Osteoblast (primary cell): Measurements from ENCODE around the gene TJP2. TPM values are rescaled to one million over a fixed set of nuclear protein-coding genes. Genes with fewer than 3 reads are reported as not detected.

Experiments used
- DNase-seq: peaks from one replicate; pipeline ENCODE4 v3.0.0; 2011; ENCODE audit warnings: low spot score, mixed read lengths; ENCODE audit not compliant: insufficient read length; ENCODE audit errors: missing footprints
- H2AFZ ChIP-seq: 2 replicates; pipeline ENCODE4 v1.6.0; 2011; ENCODE audit warnings: mild to moderate bottlenecking, low read length
- H3K27ac ChIP-seq: 2 replicates; pipeline ENCODE4 v1.5.1; 2011; ENCODE audit warnings: mild to moderate bottlenecking, low read depth, low read length, moderate library complexity
- H3K27me3 ChIP-seq: 2 replicates; pipeline ENCODE4 v1.6.0; 2012; ENCODE audit warnings: mild to moderate bottlenecking, control low read depth, inconsistent platforms, low read length, moderate library complexity; ENCODE audit not compliant: insufficient read depth
- H3K36me3 ChIP-seq: 2 replicates; pipeline ENCODE4 v1.5.1; 2011; ENCODE audit warnings: mild to moderate bottlenecking, low read length, control low read depth, moderate library complexity; ENCODE audit not compliant: insufficient read depth
- H3K4me1 ChIP-seq: 2 replicates; pipeline ENCODE4 v1.5.1; 2011; ENCODE audit warnings: mild to moderate bottlenecking, low read length, control low read depth, moderate library complexity; ENCODE audit not compliant: insufficient read depth
- H3K4me2 ChIP-seq: 2 replicates; pipeline ENCODE4 v1.6.0; 2011; ENCODE audit warnings: mild to moderate bottlenecking, low read length; ENCODE audit not compliant: insufficient read depth
- H3K4me3 ChIP-seq: fragments of 200-600 bp; sonication (generic); 3 replicates; pipeline ENCODE4 v1.5.1; 2012; ENCODE audit warnings: mild to moderate bottlenecking, low read length, inconsistent platforms; ENCODE audit not compliant: insufficient read depth
- H3K79me2 ChIP-seq: 2 replicates; pipeline ENCODE4 v1.6.0; 2012; ENCODE audit warnings: mild to moderate bottlenecking, low read length, control low read depth, inconsistent platforms; ENCODE audit not compliant: insufficient read depth
- H3K9me3 ChIP-seq: 2 replicates; pipeline ENCODE4 v1.5.1; 2011; ENCODE audit warnings: low read depth, low read length, control low read depth
- H4K20me1 ChIP-seq: 2 replicates; pipeline ENCODE4 v1.6.0; 2012; ENCODE audit warnings: mild to moderate bottlenecking, low read length, control low read depth; ENCODE audit not compliant: insufficient read depth
- CTCF ChIP-seq: IDR thresholded peaks from 2 replicates; pipeline ENCODE4 v1.5.1; 2011; ENCODE audit warnings: mild to moderate bottlenecking, low read depth, low read length, moderate library complexity; ENCODE audit errors: extremely low read depth
- total RNA-seq: library from RNA; depleted of rRNA; stranded (reverse); fragments of >200 nt; gene quantifications from 2 replicates; pipeline ENCODE4 v1.2.3, GENCODE V29; 2012

Gene TJP2
- total RNA-seq, 1 donor = 28.6 TPM

DNA sequence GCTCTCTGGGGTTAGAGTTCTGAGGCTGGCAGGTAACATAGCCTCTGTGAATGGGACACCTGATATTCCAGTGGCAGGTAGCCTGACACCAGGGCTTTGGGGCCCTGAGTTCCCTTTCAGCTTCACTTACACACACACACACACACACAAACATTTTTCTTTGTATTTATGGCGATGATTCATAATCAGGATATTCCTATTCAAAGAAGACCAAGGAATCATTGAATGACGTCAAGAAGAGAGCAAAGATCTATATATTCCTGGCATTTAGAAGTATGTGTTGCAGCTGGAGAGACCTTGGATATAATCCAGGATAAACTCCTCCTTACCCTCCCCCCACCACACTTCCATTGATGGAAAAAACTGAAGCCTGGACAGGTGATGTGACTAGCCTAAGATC is 143.0 kb downstream of the TJP2 start:
- no peaks in the 10 kb centered on the region for H4K20me1 ChIP-seq
- no peak overlapping the region for H3K4me2 ChIP-seq
- H2AFZ ChIP-seq = no peak overlapping the region
- no peak overlapping the region for H3K4me3 ChIP-seq
- no peaks in the 10 kb centered on the region for H3K79me2 ChIP-seq
- H3K4me1 ChIP-seq = no peaks in the 10 kb centered on the region
- H3K9me3 ChIP-seq = no peaks in the 10 kb centered on the region
- DNase-seq = no peak
- no peak for TF ChIP-seq CTCF
- H3K36me3 ChIP-seq = no peaks in the 10 kb centered on the region
- peaks cover 19% of the 10 kb centered on the region for H3K27me3 ChIP-seq
- H3K27ac ChIP-seq = no peak overlapping the region

GRCh38 chr9:69317894-69318293 is 143.8 kb downstream of the TJP2 start:
- Histone ChIP-seq H3K4me3 (no peak overlapping the region), H4K20me1 (no peaks in the 10 kb centered on the region), H3K79me2 (no peaks in the 10 kb centered on the region), H3K9me3 (no peaks in the 10 kb centered on the region), H3K27me3 (peaks cover 26% of the 10 kb centered on the region), H2AFZ (no peak overlapping the region), H3K4me2 (no peak overlapping the region), H3K27ac (no peak overlapping the region), H3K4me1 (no peaks in the 10 kb centered on the region), H3K36me3 (no peaks in the 10 kb centered on the region)
- no peak for DNase-seq
- TF ChIP-seq CTCF = no peak

DNA sequence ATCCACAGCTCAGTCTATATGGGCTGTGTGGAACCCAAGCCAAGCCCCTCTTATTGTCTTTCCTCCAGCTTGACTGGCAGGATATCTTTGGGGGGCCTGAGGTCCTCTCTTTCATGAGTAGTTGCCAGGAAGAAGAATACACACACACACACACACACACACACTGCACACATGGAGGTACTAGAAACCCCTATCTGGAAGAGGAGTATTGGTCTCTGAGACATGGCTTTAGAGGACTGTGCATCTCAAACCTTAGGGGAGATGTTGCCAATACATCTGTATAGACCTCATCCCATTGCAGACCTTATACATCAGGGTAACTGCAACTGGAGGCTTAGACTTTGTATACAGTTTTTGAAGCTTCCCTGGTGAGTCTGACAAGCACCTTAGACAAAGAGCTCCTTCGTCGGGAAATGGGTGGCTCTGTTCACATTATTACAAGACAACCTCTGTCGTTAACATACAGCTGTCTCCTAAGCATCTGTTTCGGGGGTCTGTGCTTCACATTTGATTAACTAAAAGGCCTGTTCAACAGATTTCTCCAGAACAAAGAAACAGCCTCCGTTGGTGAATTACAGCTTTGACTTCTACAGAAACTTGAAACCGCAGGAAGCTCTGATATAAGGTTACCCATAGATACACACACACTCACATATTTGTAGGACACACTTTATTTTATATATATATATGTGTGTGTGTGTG is 145.4 kb downstream of the TJP2 start:
- Histone ChIP-seq H3K4me3 (no peak overlapping the region), H3K36me3 (no peaks in the 10 kb centered on the region), H3K4me1 (peaks cover under 1% of the 10 kb centered on the region), H3K27me3 (peaks cover 42% of the 10 kb centered on the region), H3K4me2 (no peak overlapping the region), H4K20me1 (no peaks in the 10 kb centered on the region), H3K9me3 (no peaks in the 10 kb centered on the region), H2AFZ (no peak overlapping the region), H3K27ac (no peak overlapping the region), H3K79me2 (no peaks in the 10 kb centered on the region)
- TF ChIP-seq CTCF = no peak
- no peak for DNase-seq

- no peak for TF ChIP-seq CTCF
- Histone ChIP-seq H3K27me3 (peaks cover 66% of the 10 kb centered on the region), H3K4me3 (no peak overlapping the region), H3K36me3 (no peaks in the 10 kb centered on the region), H3K27ac (no peak overlapping the region), H4K20me1 (peaks cover 4% of the 10 kb centered on the region), H2AFZ (no peak overlapping the region), H3K4me2 (no peak overlapping the region), H3K4me1 (peaks cover 6% of the 10 kb centered on the region), H3K9me3 (no peaks in the 10 kb centered on the region), H3K79me2 (no peaks in the 10 kb centered on the region)
- DNase-seq = no peak
Measured at GRCh38 chr9:69322256-69322655, 148.2 kb downstream of the TJP2 start.
